Liver (tissue), 3 donors: ENCODE results near the gene ADCY9.

ENCODE experiments used
- SP1 ChIP-seq: IDR thresholded peaks from 2 replicates; pipeline ENCODE4 v1.6.1; 2018; ENCODE audit warnings: antibody characterized with exemption, mild to moderate bottlenecking
- TAF1 ChIP-seq: conservative IDR thresholded peaks from 2 replicates; pipeline ENCODE4 v1.6.1; 2016; ENCODE audit warnings: antibody characterized with exemption, mild to moderate bottlenecking
- TF ChIP-seq, protein P1 (sequence below): fragments of 150-350 bp; IDR thresholded peaks from 2 replicates; pipeline ENCODE4 v1.5.1; 2017; ENCODE audit warnings: improper control_type of control experiment, low read depth, low read length; ENCODE audit not compliant: missing input control
- TF ChIP-seq, protein P2 (sequence below): IDR thresholded peaks from 2 replicates; pipeline ENCODE4 v1.6.1; 2016; ENCODE audit warnings: antibody characterized with exemption, mild to moderate bottlenecking
- donor health status: healthy.
- donor health status: healthy.

GRCh38 chr16:4139968-4140367 is 23.7 kb upstream of the ADCY9 start:
- TF ChIP-seq, protein P1, sequence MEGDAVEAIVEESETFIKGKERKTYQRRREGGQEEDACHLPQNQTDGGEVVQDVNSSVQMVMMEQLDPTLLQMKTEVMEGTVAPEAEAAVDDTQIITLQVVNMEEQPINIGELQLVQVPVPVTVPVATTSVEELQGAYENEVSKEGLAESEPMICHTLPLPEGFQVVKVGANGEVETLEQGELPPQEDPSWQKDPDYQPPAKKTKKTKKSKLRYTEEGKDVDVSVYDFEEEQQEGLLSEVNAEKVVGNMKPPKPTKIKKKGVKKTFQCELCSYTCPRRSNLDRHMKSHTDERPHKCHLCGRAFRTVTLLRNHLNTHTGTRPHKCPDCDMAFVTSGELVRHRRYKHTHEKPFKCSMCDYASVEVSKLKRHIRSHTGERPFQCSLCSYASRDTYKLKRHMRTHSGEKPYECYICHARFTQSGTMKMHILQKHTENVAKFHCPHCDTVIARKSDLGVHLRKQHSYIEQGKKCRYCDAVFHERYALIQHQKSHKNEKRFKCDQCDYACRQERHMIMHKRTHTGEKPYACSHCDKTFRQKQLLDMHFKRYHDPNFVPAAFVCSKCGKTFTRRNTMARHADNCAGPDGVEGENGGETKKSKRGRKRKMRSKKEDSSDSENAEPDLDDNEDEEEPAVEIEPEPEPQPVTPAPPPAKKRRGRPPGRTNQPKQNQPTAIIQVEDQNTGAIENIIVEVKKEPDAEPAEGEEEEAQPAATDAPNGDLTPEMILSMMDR: no peak
- no peak for TF ChIP-seq TAF1
- TF ChIP-seq, protein P2, sequence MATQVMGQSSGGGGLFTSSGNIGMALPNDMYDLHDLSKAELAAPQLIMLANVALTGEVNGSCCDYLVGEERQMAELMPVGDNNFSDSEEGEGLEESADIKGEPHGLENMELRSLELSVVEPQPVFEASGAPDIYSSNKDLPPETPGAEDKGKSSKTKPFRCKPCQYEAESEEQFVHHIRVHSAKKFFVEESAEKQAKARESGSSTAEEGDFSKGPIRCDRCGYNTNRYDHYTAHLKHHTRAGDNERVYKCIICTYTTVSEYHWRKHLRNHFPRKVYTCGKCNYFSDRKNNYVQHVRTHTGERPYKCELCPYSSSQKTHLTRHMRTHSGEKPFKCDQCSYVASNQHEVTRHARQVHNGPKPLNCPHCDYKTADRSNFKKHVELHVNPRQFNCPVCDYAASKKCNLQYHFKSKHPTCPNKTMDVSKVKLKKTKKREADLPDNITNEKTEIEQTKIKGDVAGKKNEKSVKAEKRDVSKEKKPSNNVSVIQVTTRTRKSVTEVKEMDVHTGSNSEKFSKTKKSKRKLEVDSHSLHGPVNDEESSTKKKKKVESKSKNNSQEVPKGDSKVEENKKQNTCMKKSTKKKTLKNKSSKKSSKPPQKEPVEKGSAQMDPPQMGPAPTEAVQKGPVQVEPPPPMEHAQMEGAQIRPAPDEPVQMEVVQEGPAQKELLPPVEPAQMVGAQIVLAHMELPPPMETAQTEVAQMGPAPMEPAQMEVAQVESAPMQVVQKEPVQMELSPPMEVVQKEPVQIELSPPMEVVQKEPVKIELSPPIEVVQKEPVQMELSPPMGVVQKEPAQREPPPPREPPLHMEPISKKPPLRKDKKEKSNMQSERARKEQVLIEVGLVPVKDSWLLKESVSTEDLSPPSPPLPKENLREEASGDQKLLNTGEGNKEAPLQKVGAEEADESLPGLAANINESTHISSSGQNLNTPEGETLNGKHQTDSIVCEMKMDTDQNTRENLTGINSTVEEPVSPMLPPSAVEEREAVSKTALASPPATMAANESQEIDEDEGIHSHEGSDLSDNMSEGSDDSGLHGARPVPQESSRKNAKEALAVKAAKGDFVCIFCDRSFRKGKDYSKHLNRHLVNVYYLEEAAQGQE: no peak
- TF ChIP-seq SP1: no peak
